Transverse colon (tissue), 4 donors: ENCODE measurements around the gene ZNF865. TPM values are rescaled to one million over a fixed set of nuclear protein-coding genes. Genes with fewer than 3 reads are reported as not detected.

ENCODE experiments used
- DNase-seq: peaks from one replicate; pipeline ENCODE4 v3.0.0-alpha.2; 2019
- H3K27ac ChIP-seq, 4 donors: fragments of 200-600 bp; sonication (generic); 2 replicates each; pipeline ENCODE4 v1.5.1; 2016 to 2018; ENCODE audit warnings: inconsistent platforms in 4 of 4
- H3K27me3 ChIP-seq: fragments of 200-600 bp; sonication (generic); 2 replicates; pipeline ENCODE4 v1.5.1; 2017; ENCODE audit warnings: inconsistent platforms
- H3K36me3 ChIP-seq, 4 donors: fragments of 200-600 bp; sonication (generic); 2 replicates each; pipeline ENCODE4 v1.5.1; 2017 to 2019; ENCODE audit warnings: inconsistent platforms in 4 of 4
- H3K4me1 ChIP-seq, 4 donors: fragments of 200-600 bp; sonication (generic); 2 replicates each; pipeline ENCODE4 v1.5.1; 2017 to 2020; ENCODE audit warnings: inconsistent platforms in 4 of 4
- H3K4me3 ChIP-seq, 4 donors: fragments of 200-600 bp; sonication (generic); 1 replicate in 1 of 4; 2 replicates in 3 of 4; pipeline versions ENCODE4 v1.5.1 to v1.6.1; 2017 to 2019; ENCODE audit warnings: inconsistent platforms in 4 of 4
- H3K9me3 ChIP-seq, 2 donors: fragments of 200-600 bp; sonication (generic); 2 replicates each; pipeline ENCODE4 v1.5.1; 2017 to 2019; ENCODE audit warnings: inconsistent platforms in 2 of 2
- EP300 ChIP-seq: sonication (generic); formaldehyde crosslinking; IDR thresholded peaks from one replicate; pipeline ENCODE4 v1.6.1; 2017; ENCODE audit warnings: antibody characterized with exemption, low read depth
- POLR2A ChIP-seq: fragments of 450-650 bp; IDR thresholded peaks from one replicate; pipeline ENCODE4 v1.6.1; 2016; ENCODE audit warnings: antibody characterized with exemption, mild to moderate bottlenecking, moderate library complexity
- POLR2AphosphoS5 ChIP-seq, 3 donors: sonication (generic); formaldehyde crosslinking; IDR thresholded peaks; one replicate each; pipeline ENCODE4 v1.6.1; 2016; ENCODE audit warnings: antibody characterized with exemption in 3 of 3
- WGBS, 2 donors: methylation state at CpG; one replicate each; pipeline ENCODE4 v1.1.5; 2018; ENCODE audit warnings: low coverage in 1 of 2; 5-methylcytosine and 5-hydroxymethylcytosine counted together
- in situ Hi-C, 4 donors: fragments of 200-750 bp; cut with MboI; loops; one replicate each; pipeline versions ENCODE4 v1.15.0 to v1.15.1; 2017; ENCODE audit warnings: low sequenced_read_pairs in 3 of 4, low pct_ligation_motif_present in 1 of 4, low pct_unique_long_range_greater_than_20kb in 1 of 4
- intact Hi-C: fragments of 100-400 bp; cut with DNase I; formaldehyde crosslinking; loops from one replicate; pipeline ENCODE4 v1.15.1; 2023; ENCODE audit warnings: low total_unique reads
- total RNA-seq, 4 donors: library from RNA; depleted of rRNA; stranded (reverse); fragments of >200 nt; gene quantifications; one replicate each; pipeline ENCODE4 v1.1.0, GENCODE V29; 2016
- TF ChIP-seq, protein P1 (sequence below), 5 experiments: fragments of 200-600 bp in 3 of 5; fragments of 450-650 bp in 2 of 5; sonication (generic) in 3 of 5; IDR thresholded peaks; 1 replicate in 2 of 5; 2 replicates in 3 of 5; pipeline ENCODE4 v1.5.1; 2016 to 2017; ENCODE audit warnings: antibody characterized with exemption in 5 of 5, inconsistent platforms in 3 of 5, mild to moderate bottlenecking in 2 of 5, moderate library complexity in 1 of 5

ZNF865 gene
- total RNA-seq, 4 donors from 2014 or later, result 8.3 to 50.1 (median 13.4) TPM

DNA sequence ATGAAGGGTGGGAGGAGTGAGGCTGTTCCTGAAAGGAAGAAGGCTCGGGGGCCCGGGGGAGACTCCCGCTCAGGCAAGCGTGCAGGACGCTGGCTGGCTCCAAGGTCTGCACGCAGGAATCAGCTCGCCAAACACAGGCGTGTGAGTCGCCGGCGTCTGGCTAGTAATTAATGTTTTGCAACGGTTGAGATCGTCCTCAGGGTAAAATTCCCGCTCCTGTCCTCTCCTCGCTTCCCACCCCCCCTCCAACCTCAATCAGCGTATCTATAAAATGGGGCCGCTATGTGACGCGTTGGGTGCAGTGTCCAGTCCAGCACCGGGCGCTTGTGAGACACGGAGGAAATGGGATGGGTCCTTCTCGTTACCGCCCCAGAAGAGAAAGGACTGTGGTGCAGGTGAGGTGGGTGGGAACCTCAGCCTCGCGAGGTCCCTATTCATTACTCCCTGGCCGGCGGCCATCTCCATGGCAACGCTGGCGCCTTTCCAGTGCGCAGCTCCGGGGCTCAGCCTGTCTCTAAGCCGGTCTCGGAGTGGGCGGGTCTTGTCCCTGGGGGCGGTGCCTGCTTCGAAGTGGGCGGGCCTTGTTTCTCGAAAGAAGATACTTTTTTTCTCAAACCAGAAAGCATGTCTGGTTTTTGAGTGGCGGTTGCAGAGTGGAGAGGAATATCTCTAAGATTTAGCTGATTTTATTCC lies 18.3 kb upstream of the ZNF865 start:
- peak overlapping the region in 3 of 4 donors; percentile 5 to 39 (median 21) for H3K4me3 ChIP-seq
- H3K27ac ChIP-seq, result peak overlapping the region in 2 of 4 donors; percentile 51 to 57
- no peaks in the 10 kb centered on the region for H3K9me3 ChIP-seq
- in situ Hi-C loops (no loop called here), intact Hi-C loops (loop anchor here (10.0 kb wide), 1 partner anchor 72 kb away; no protein-coding TSS in a partner anchor)
- H3K27me3 ChIP-seq, result peaks cover 5% of the 10 kb centered on the region
- H3K4me1 ChIP-seq, result peaks cover 8 to 29% (median 24%) of the 10 kb centered on the region in 4 donors
- H3K36me3 ChIP-seq, result no peaks in the 10 kb centered on the region
- TF ChIP-seq POLR2AphosphoS5 (IDR thresholded peaks at IDR 0.05), result peak in 1 of 3 donors; percentile 18
- TF ChIP-seq, protein P1, sequence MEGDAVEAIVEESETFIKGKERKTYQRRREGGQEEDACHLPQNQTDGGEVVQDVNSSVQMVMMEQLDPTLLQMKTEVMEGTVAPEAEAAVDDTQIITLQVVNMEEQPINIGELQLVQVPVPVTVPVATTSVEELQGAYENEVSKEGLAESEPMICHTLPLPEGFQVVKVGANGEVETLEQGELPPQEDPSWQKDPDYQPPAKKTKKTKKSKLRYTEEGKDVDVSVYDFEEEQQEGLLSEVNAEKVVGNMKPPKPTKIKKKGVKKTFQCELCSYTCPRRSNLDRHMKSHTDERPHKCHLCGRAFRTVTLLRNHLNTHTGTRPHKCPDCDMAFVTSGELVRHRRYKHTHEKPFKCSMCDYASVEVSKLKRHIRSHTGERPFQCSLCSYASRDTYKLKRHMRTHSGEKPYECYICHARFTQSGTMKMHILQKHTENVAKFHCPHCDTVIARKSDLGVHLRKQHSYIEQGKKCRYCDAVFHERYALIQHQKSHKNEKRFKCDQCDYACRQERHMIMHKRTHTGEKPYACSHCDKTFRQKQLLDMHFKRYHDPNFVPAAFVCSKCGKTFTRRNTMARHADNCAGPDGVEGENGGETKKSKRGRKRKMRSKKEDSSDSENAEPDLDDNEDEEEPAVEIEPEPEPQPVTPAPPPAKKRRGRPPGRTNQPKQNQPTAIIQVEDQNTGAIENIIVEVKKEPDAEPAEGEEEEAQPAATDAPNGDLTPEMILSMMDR (IDR thresholded peaks at IDR 0.05), result no peak
- peak; percentile 96 for DNase-seq
- WGBS, 2 donors, result 0 to 1% methylated on average over 6 to 40 of the region's 40 CpGs

DNA sequence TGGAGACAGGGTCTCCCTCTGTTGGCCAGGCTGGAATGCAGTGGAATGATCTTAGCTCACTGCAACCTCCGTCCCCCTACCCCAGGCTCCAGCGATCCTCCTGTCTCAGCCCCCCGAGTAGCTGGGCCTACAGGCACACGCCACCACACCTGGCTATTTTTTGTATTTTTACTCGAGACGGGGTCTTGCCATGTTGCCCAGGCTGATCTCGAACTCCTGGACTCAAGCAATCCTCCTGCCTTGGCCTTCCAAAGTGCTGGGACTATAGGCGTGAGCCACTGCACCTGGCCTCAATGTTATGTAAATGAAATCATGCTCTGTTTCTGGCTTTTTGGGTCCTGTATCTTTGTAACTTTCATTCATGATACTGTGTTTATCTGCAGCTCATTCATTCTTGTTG lies 16.7 kb upstream of the ZNF865 start:
- no peaks in the 10 kb centered on the region for H3K9me3 ChIP-seq
- H3K4me3 ChIP-seq, result no peak overlapping the region
- H3K4me1 ChIP-seq, result peaks cover 8 to 25% (median 24%) of the 10 kb centered on the region in 4 donors
- 86 to 100% methylated on average over 2 to 8 of the region's 8 CpGs for WGBS, 2 donors
- H3K27me3 ChIP-seq, result peaks cover 5% of the 10 kb centered on the region
- H3K27ac ChIP-seq, result no peak overlapping the region
- no peak for DNase-seq
- intact Hi-C loops (loop anchor here (10.0 kb wide), 1 partner anchor 74 kb away; no protein-coding TSS in a partner anchor), in situ Hi-C loops (no loop called here)
- TF ChIP-seq POLR2A (no peak), EP300 (no peak)
- H3K36me3 ChIP-seq, result no peaks in the 10 kb centered on the region

DNA sequence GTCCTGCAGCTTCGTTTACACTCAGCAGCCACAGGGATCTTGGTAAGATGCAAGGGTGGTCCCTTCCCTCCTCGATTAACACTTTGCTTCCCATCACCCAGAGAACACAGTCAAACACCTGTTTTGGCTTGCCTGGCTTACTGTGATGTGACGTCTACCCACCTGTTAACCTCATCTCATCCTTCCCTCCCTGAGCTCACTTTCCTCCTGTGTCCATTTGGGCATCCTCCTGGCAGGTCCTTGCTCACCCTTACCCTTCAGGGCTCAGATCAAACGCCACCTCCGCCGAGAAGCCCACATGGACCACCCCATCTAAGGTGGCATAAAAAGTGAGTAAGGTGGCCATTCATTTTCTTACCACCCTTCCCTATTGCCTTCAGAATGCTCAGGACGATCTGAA lies 15.3 kb upstream of the ZNF865 start:
- intact Hi-C loops (no loop called here), in situ Hi-C loops (no loop called here)
- H3K27me3 ChIP-seq, result peaks cover 5% of the 10 kb centered on the region
- H3K4me3 ChIP-seq, result no peak overlapping the region
- TF ChIP-seq EP300, result no peak
- TF ChIP-seq POLR2AphosphoS5 (IDR thresholded peaks at IDR 0.05), result no peak
- TF ChIP-seq, protein P1 (IDR thresholded peaks at IDR 0.05), result no peak
- TF ChIP-seq POLR2A, result no peak
- peaks cover 8 to 25% (median 24%) of the 10 kb centered on the region in 4 donors for H3K4me1 ChIP-seq
- WGBS, 2 donors, result 64 to 83% methylated on average over 4 to 7 of the region's 7 CpGs
- DNase-seq, result no peak
- H3K9me3 ChIP-seq, result no peaks in the 10 kb centered on the region
- H3K27ac ChIP-seq, result no peak overlapping the region
- peaks cover 0 to 4% (median 0%) of the 10 kb centered on the region in 4 donors for H3K36me3 ChIP-seq

DNA sequence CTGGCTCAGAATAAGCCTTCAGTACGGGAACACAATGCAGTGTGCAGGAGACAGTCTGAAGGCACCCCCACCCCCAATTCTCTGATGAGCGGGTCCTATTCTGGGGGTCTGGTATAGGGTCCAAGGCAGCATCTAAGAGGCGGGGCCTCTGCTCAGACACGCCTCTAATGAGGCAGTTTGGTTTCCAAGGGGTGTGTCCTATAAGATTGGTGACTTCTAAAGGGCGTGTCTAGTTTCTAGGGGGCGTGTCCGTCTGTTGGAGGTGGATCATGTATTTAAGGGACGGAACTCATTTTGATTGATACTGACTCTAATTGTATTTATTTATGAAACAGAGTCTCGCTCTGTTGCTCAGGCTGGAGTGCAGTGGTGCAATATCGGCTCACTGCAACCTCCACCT lies 14.8 kb upstream of the ZNF865 start:
- TF ChIP-seq POLR2AphosphoS5 (IDR thresholded peaks at IDR 0.05) (no peak), POLR2A (no peak), EP300 (no peak)
- TF ChIP-seq, protein P1 (IDR thresholded peaks at IDR 0.05), result no peak
- intact Hi-C loops (no loop called here), in situ Hi-C loops (no loop called here)
- Histone ChIP-seq H3K27me3 (peaks cover 5% of the 10 kb centered on the region), H3K4me3 (no peak overlapping the region), H3K36me3 (peaks cover 0 to 7% (median 0%) of the 10 kb centered on the region in 4 donors), H3K27ac (no peak overlapping the region), H3K4me1 (peaks cover 8 to 22% (median 21%) of the 10 kb centered on the region in 4 donors), H3K9me3 (no peaks in the 10 kb centered on the region)
- 73% methylated on average over 10 of the region's 10 CpGs; no CpG with 5 or more reads in 1 of the 2 donors for WGBS, 2 donors
- no peak for DNase-seq
